HG03108 (cell line): ENCODE data around the gene THRA.

Experiments
- ATAC-seq: cut with Tn5 transposase; IDR thresholded peaks from one replicate; pipeline ENCODE4 v1.9.1; 2021; ENCODE audit warnings: moderate library complexity; ENCODE audit not compliant: unreplicated experiment

The THRA gene

DNA sequence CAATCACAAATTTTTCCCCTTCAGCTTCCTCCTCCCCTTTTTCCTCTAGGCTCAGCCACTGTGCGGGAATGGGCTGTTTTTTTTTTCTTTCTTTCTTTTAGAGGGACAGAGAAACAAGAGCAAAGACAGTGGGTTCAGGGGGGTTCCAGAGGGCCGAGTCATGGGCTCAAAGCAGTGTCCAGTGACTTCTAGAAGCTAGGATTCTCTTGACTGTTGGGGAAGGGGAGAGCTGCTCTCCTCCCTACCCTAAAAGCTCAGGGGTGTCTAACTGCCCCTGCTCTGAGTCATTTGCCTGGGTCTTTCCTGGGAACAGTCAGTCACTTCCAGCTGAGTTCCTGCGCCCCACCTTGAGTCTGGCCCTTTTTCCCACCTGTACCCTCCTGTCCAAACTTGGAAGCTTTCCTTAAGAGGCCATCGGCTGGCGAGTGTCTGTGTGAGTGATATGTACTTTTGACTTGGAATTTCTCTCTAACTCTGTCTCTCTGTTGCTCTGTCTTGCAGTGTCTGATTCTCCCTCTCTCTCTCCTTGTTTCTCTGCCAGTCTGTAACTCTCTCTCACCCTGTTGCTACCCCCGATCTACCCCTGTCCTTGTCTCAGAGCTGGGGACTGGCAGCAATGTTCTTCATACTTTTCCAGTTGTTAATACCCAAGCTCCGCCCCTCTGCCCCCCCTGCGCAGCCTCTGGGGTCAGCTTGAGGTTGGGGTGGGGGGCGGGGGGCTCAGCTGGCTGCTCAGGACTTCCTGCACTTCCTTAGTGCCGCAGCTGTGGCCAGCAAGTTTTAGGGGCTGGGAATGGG is 2.4 kb downstream of the THRA start:
- ATAC-seq = no peak

DNA sequence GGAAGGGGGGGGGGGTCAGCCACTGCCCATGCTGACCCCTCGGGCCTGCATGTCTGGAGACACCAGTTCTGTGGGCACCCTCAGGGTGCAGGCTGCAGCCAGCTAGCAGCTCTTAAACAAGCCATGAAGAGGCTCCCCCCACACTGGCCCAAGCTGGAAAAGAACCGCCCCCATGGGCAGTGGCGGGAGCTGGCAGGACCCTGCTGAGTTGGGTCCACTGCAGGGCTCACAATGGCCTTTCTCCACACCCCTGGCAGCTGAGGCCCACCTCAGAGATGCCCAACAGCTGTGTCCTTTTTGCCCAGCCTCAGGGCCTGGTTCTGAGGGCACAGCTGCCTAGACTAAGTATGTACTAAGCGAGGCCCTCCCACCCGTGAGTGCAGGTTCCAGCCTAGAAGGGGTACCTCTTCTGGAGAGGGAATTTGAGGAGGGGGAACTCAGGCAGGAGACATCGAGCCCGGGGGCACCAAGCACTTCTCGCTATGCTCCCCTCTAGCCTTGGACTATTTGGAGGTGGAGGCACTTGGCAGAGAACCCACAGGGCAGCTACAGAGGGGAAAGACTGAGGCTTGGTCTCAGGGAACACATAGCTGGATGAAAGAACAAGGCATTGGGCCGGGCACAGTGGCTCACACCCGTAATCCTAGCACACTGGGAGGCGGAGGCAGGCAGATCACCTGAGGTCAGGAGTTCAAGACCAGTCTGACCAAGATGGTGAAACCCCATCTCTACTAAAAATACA is 3.2 kb downstream of the THRA start:
- no peak for ATAC-seq

DNA sequence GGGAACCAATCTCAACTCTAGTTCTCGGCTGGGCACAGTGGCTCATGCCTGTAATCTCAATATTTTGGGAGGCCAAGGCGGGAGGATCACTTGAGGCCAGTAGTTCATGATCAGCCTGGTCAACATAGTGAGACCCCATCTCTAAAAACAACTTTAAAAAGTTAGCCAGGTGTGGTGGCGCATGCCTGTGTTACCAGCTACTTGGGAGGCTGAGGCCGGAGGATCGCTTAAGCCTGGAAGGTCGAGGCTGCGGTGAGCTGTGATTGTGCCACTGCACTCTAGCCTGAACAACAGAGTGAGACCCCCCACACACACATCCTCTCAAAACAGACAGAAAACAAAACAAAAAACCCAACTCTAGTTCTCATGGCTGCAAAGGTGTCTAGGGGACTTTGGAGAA is 4.9 kb downstream of the THRA start:
- no peak for ATAC-seq

DNA sequence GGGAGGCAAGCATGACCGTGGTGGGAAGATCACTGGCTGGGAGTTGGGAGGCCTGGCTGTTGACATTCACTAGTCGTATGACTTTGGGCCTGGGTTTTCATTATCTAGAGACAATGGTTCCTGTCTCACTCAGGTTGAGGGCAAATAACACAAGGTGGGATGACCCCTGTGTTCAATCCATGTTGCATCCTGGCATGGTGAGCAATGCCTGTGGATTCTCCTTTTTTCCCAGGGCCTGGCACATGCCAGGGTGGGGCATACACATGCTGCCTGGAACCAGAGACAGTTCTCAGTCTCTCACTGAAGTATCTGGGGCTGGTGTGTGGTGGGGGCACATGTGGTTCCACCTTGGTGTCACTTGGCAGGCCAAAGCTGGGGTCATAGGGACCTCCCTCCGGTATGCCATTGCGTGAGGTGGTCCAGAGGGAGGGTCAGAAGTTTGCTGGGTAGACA is 5.4 kb downstream of the THRA start:
- ATAC-seq = no peak

DNA sequence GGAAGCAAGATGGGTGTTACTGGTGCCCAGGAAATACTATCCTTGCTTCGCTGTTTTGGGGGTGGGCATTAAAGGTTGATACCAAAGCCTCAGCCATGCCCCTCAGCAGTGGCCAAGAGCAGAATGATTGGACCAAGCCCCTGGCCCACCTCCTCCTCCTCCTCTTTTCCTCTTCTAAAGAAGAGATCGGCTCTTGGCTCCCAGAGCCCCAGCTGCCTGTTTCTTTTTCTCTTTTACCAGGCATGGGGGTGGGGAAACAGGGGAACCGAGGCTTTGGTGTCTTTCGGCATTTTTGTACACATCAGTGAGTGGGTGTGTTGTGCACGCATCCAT is 5.8 kb downstream of the THRA start:
- no peak for ATAC-seq

DNA sequence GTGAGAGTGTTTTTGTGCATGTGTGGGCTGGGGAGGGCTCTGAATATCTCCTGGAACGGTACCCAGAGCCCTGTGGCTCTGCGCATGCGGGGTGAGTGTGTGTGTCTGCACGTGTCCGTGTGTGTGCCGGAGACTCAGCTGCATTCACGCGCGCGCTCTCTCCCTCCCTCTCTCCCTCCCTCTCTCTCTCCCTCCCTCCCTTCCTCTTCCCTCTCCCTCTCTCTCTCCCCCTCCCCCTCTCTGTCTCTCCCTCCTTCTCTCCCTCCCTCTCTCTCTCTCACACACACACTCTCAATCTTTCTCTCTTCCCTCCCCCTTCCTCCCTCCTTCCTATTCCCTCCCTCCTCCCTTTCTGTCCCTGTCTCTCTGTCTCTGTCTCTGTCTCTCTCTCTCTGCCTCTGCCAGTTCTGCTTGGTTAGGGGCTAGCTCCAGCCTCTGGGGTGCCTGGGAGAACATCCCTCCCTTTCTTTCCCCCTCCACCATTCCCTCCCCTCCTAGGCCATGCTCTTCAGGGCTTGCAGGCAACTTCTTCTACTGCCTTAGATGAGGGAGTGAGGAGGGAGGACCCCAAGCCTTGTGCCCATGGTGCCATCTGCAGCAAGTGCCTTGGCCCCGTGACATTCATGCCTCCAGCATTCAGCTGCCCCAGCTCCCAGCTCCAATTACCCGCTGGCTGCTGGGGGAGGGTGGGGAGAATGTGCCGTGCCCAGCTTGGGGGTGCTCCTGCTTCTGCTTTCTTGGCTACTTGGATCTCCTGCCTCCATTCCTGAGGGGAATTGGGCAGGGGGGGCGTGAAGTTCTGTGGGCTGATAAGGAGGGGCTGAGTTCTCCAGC is 6.4 kb downstream of the THRA start:
- no peak for ATAC-seq

DNA sequence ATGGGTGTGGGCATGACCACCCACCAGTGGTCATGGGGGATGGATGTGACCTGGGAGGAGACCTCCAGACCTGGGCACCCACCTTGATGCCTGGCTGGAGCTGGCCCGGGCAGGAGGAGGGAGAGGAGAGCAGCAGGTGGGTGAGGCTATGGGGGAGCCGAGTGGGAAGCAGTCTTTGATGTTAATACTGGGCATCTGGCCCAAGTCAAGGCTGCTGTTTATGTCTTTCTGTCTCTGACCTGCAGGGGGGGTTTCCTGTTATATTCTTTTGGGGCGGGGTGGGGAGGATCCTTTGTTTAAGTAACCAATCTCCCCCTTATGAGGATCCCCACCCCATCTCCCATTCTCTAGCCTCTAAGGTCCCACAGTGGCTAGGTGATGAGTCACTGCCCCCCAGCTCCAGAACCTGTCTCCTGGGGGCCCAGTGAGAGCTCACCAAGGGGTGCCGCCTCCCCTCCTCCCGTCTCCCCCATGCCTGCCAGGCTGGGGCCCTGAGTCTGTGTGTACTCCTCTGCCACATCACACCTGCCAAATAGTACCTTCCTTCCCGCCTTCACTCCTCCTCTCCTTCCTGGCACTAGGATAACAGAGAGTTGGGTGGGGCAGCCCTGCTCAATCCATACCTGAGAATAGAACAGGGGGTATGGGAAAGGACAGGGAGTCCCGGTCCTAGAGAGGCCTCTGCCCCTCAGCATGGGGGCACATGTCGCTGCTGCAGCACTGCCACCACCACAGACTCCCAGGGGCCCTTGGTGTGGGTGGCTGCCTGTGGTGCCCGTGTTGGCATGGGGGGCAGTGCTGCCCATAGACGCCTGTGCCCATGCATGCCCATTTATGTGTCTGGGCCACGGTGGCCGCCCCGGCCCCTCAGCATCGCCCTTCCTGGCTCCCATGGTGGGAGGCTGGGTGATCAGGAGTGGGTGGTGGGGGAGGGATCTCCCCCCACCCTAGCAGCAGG is 7.3 kb downstream of the THRA start:
- no peak for ATAC-seq

DNA sequence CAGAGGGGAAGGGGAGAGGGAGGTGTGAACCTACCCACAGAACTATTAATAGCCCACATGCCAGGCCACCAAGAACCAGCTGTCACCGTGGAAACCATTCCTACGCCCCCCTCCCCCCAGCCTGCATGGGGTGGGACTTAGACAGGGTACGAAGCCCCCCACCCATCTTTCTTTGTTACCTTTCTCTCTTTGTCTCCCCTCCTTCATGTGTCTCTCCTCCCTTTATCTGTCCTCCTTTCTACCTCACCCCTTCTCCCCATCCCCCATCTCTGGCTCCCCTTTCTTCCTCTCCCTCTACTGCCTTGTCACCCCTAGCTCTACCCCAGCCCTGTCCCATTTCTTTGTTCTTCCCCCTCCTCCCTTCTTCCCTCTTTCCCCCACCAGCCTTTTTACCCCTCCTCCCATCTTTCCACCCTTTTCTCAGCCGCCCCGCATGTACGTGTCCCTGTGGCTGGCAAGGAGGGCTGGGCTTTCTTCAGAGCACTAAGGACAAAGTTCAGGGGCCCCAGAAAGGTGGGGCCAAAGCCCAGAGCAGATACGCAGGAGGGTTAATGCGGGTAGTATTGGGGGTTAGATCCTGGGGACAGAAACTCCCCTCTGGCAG is 8.0 kb downstream of the THRA start:
- no peak for ATAC-seq

DNA sequence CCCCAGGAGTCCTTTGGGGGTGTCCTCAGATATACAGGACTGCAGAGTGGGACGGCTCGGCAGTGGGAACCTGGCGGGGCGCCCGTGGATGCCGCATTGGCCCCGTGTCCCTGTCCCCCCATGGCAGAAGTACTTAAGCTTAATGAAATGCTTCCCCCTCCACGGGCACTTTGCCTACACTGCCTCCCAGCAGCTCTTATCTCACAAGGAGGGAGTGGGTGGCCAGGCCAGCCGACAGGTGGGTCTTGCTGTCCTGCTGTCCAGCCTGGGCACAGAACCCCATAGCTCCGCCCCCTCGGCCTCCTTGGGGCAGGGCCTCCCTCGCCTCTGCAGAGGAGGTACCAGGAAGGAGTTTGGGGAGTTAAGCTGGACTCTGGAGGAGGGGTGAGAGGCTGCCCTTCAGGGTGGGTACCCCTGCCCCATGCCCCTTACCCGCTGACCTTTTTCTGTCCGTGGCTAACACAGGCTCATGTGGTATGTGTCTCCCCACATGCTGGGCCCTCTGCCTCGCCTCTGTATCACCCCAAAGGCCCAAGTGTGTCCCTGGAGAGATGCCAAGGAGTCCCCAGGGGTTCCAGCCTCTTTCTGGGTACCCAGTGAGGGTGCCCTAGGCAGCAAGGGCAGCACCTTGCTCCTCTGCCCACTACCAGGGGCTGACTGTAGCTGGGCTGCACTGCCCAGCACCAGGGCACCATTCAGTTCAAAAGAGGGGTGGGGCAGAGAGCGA is 8.7 kb downstream of the THRA start:
- no peak for ATAC-seq

DNA sequence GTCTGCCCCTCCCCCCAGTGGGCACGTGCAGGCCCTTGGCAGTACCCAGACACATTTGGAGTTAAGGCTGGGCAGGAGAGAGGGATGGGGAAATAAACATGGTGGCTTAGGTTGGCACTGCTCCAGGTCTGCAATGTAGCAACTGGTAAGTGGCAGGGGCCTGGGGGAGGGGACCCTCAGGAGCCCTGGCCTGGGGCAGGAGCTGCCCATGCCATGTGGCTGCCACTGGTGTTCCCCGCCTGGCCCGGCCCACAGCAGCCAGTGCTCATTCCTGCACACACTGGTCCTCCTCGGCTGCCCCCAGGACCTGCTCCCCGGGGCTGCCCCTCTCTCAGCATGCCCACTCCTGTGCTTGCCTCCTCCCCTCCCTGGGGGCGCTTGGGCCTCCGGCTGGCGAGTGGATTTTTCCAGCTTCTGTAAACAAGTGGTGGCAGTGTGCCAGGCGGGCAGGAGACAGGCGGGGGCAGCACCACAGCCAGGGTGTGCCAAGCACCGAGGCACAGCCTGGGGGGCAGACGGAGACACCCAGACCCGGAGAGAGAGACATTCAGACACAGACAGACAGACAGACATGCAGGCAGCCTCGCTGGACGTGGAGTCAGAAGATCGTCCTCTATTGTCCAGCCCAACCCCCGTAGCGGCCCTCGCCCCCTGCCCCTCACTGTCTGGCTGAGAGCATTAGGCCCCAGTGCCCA is 9.4 kb downstream of the THRA start:
- no peak for ATAC-seq

DNA sequence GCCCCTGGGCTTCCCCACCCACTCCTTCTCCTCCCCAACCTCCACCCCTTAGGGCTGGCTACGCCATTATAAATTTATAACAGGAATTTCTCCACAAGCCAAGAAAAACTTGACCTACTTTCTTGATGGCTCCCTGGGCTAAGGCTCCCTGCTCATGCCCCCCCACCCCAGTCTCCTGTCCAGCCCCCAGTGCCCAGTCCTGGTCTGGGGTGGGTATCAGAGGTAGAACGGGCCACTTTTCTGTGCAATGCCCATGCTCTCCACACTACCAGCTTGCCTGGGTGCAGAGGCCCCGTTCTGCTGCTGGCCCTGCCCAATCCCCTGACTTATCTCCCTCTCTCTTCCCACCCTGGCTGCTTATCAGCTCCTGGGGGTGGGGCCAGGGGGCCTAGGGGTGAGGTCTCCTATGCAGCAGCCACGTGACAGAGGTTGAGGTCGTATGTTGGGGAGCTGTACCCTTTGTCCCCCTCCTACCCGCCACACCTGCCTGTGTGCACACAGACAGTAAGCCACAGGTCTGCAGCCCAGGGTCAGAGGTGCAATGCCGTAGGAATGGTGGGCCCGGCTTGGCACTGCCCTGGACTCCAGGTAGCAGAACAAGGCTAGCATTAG is 10.1 kb downstream of the THRA start:
- no peak for ATAC-seq

DNA sequence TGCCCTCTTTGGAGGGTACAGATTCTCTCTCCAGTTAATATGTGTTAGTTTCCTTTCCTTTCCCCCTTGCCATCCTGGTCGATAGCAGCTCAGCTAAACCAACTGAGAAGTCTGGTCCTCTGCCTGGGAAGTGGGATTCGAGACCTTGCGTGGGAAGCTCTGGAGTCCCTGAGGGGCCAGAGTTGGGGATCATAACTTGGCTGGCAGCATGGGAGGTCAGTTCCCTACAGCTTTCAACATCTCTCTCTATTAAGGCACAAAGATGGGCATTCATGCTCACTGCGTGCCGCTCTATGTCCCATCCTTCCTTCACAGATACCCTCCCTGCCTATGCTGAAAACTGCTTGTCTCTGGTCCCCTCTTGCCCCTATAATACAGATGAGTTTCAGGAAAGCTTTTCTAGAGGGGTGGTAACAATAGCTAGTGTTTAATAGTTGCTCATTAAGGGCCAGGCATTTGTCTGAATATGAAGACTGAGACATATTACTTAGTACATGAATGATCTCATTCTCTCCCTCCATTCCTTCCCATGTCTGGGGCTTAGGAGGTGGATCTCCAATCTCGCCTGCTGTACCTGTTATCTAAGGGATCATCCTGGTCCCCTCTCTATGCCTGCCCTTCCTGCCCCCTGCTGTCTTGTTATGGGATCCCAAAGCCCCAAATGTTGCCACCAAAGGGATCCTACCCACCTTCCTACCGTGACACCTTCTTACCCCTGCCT is 10.8 kb downstream of the THRA start:
- no peak for ATAC-seq

DNA sequence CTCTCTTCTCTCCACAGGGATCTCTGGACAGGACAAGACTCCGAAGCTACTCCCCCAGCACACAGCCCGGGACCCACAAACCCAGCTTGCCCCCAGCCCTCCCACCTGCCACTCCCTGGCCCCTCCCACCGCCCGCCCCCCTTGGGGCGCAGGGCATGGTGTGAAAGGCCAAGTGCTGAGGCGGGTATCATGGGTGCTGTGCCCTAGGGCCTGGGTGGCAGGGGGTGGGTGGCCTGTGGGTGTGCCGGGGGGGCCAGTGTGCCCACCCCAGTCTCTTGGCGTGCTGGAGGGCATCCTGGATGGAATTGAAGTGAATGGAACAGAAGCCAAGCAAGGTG is 11.4 kb downstream of the THRA start:
- no peak for ATAC-seq

DNA sequence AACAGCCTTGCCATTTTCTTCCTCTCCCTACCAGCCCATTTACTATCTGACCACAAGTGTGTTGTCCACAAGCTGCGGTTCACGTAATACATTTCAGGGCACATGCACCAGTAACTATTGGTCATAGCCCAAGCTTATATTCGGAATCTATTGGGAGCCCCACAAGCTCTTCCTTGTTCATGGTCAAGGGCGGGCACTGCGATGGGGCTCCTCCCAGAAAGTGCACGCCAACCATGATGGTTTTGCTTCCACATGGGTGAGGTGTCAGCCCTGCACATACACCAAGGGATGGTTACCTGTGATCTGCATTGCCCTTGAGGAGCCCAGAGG is 12.1 kb downstream of the THRA start:
- ATAC-seq = no peak

DNA sequence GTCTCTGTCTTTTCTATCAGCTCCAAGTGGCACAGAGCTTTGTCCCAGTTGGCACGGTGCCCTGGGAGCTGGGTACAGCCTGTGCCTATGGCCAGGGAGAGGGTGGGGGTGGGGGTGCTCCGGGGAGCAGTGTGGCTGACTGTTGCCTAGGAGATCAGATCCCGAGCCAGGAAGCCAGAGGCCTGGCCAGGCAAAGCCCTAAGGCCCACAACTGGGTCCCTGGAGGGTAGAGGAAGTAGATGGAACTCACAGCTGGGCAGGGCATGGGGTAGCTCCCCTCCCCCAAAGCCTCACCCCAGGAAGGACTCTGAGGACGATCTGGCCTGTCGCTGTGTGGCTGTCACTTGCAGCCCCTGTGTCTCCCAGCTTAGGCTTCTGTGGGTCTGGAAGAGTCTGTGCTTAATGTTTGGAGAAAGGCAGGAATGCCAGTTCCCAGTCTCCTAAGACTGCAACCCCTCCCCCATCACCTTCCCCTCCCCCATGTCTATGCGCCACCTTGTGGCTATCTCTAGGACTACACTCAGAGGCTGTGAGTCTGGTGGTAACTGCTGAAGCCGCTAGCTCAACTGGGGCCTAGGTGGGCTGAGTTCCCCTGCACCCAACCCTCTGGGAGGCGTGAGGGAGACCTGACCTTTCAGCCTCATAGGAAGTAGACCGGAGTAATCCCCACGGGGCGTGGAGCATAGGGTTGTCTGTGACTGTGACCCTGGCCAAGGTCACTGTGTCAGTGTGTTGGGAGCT is 12.6 kb downstream of the THRA start:
- no peak for ATAC-seq

DNA sequence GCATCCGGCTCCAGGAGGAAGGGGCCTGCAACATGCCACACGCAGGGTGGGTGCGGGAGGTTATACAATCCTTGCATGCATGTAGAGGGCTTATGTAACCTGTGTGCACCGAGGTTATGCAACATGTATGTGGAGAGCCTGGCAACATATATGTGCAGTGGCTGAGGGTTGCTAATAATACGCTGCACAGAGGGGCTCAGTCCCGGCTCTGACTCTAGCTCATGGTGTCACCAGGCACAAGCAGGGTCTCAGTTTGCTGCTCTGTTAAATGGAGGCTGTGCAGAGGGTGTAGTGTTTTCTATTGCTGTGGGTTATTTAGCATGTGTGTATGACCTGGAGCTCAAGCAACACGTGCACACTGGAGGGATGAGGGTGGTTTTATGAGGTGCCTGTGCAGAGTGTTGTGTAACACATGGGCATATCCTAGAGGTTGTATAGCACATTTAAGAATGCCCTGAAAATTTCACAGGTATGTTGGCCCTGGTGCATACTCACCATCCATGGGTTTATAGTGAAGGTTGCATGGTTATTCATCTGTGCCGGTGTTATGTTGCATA is 13.3 kb downstream of the THRA start:
- ATAC-seq = no peak

DNA sequence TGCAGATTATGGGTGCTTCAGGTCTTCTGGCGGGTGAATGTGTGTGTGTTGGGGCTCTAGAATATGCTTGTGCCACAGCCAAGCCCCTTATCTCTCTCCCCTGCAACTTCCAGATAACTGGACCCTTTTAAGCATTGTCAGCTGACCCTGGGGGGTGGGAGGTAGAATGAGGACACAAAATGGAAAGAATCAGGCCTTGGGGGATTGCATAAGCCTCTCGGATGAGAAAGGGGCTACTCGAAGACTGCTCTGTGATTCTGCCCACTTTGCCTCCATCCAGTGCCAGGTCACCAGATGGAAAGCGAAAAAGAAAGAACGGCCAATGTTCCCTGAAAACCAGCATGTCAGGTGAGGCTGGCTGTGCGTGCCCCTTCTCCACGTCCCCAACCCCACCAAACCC is 13.8 kb downstream of the THRA start:
- no peak for ATAC-seq
